HG03442 (cell line): ENCODE data around the gene CNTN6.
"Not testable (repeated sequence)": the region's sequence is repeated elsewhere in the genome, so short reads cannot be mapped to it uniquely, and the experiment has no call there.

Source experiments
- ATAC-seq: cut with Tn5 transposase; IDR thresholded peaks from one replicate; pipeline ENCODE4 v1.9.1; 2021; ENCODE audit warnings: mild to moderate bottlenecking, moderate library complexity; ENCODE audit not compliant: unreplicated experiment

Gene CNTN6

DNA sequence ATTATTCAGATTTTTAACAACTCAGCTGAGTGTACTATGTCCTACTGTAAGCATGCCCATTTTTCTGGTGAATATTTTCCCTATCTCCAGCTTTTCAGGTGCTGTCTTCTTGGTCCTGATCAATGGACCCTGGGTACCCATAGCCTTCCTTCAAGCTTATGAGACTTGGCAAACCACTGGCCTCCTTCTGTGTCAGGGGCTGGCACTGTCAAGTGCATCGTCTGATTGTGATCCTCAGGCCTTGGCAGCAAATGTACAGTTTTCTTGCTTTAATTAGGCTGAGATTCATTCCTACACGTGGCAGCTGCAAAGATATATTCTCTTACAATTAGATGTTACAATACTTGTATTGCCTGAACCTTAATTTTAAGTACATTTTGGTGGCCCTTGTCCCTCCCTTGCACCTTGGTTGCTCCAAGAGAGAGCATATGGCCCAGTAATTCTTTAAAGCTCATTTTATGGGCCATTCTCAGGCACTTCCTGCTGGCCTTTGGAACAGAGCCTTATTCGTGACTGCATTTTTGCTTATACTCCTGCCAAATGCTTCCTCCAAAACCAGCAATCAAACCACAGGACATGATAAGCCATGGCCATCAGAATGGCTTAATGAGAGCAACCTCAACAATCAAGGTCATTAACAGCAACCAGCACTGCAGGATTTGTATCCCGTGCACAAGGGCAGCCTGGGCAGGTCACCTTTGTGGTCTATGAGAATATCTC, 179.9 kb downstream of the CNTN6 start:
- no peak for ATAC-seq

- no peak for ATAC-seq
Measured at GRCh38 chr3:1275495-1275894, 182.7 kb downstream of the CNTN6 start.

DNA sequence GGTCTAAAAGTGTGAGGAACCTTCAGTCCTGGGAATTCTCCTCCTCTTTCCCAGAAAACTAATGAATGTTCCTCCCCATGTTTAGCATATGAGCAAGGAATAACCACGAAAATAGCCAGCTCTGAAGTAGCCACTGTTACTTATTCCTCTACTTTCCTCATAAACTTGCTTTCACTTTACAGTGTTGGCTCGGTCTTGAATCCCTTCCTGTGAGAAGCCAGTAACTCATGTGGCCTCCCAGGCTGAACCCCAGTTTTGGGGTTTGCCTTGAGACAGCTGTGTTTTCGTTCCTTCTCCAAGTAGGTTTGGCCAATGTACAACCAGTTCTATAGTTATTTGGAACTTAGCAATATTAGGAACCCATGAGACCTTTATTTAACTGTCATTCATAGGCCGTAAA, 195.0 kb downstream of the CNTN6 start:
- ATAC-seq, result no peak

DNA sequence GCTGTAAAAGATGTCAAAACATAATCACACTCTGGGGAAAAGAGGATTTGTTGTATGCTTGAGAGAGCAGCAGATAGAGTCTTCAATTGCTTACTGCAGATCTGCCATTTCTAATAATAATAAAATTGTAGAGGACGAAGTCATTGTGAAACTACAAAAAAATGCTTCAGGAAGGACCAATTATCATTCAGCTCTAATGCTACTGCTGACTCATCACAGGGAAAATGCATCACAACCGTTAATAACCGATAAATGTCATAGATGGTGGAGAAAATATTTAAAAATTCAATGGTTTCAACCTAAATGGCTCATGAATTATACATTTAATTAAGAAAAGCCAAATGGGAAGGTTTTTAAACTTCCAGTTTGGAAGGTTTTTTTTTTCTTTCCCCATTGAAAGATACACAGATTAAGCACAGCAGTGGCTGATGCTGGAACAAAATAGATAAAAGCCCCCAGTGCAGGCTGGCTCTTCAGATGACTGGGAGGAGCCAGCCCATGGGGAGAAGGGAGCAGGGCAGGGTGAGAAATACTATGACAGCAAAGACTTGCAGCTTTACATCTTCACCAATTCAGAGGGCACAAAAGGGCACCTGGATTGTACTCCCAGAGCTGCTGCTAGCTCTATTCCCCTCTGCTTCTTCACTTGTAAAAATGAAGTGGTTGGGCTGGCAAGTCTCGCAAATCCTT, 196.1 kb downstream of the CNTN6 start:
- no peak for ATAC-seq

- no peak for ATAC-seq
Measured at GRCh38 chr3:1292571-1293071, 199.8 kb downstream of the CNTN6 start.

DNA sequence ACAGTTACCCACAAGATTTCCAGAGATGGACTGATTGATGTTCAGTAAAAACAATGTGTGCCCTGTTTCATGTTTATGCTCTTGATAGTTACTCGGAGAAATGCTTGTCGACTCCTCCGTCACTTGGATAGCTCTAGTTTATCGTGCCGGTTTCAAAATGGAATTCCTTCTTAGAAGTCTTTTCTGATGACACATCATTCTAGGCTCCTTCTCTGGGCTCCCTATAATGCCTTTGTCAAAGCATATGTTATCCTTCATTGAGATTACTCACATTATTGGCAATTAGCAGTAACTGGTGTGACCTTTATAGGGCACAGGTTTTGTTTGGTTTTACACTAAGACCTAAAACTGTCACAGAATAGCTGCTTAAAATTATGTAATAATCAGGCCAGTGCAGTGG, 201.8 kb downstream of the CNTN6 start:
- ATAC-seq, result no peak

DNA sequence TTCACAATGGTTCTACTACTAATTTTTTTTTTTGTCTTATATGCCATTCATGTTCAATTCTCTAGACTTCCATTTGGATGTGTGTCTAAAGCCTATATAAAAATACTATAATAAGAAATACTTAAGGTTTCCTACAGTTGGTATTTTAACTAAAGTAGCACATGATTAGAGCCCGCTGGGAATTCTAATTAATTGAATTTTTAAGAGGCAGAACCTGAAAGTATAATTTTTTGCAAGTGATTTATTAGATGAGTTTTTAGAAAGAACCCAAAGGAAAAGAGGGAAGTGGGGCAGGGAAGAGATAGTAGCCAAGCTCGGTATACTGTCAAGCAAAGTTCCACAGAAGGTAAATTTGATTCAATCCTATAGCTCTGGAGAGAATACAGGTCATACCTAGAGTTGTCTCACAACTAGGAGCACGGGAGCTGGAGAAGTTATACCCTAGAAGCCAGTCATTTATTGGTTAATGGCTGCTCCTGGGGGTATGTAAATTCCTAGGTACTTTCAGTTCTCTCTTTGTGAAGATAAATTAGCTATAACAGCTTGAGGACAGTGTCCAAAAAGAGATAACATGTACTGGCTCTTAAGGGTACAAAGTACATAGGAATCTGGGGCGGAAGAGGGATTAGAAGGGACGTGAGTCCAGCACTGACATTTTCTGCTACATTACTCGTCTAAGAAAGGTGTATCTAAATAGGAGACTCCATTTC, 225.6 kb downstream of the CNTN6 start:
- no peak for ATAC-seq

- ATAC-seq, result no peak
Measured at GRCh38 chr3:1326546-1326945, 233.7 kb downstream of the CNTN6 start.

DNA sequence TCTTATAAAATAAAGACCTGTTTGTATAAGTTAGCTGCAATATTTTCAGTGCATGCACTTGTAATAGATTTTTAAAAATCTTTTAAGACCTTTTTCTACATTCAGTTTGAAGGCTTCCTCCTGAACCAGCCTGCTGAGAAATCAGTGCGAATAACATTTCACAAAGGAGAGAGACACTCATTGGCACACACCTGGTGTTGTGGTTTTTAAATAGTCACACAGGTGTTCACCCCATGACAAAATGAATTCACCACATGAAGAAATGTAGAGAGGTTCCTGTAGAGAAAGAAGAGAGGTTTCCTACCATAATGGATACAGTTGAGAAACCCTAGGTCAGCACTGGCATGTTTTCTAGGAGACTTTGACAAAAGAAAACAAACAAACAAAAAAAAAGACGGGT, 237.3 kb downstream of the CNTN6 start:
- ATAC-seq, result no peak

- no peak for ATAC-seq
Measured at GRCh38 chr3:1346386-1346785, 253.6 kb downstream of the CNTN6 start.

DNA sequence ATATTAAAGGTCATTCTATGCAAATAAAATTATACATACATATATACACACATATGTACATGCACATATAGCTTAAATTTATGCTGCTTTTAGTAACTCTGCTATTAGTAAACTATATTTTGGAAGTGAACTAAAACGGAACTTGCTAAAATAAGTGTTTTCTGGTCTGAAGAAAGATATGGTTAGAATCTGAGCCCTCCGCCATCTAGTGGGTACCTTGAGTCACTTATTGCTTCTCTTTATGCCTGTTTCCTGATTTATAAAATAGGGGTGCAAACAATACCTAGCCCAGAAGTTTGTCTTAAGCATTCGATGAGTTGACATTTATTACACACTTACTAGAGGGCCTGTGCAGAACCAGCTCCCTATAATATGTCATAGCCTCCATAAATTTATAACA, 255.7 kb downstream of the CNTN6 start:
- ATAC-seq, result no peak

DNA sequence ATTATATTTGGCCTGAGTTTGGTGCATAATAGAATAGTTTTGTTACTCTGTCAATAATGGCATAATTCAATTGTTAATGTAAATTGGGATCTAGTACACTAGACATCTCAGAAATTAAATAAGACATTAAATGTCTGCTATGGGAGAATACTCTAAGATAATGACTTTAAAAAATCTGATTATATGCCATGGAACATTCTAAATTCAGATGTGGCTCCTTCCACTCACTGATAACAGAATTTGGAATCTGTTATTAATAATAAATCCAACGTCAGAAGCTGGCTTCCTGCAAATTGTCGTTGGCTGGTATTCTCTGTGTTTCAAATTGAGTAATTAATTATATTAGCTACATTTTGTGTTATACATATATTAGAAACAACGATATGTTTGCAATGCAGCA, 258.1 kb downstream of the CNTN6 start:
- ATAC-seq, result no peak

GRCh38 chr3:1355691-1356090, 262.9 kb downstream of the CNTN6 start:
- no peak for ATAC-seq

- no peak for ATAC-seq
Measured at GRCh38 chr3:1356101-1356500, 263.3 kb downstream of the CNTN6 start.

- ATAC-seq, result no peak
Measured at GRCh38 chr3:1365528-1365927, 272.7 kb downstream of the CNTN6 start.

- no peak for ATAC-seq
Measured at GRCh38 chr3:1374471-1374870, 281.6 kb downstream of the CNTN6 start.

GRCh38 chr3:1375145-1375544, 282.3 kb downstream of the CNTN6 start:
- no peak for ATAC-seq

GRCh38 chr3:1380926-1381646, 288.3 kb downstream of the CNTN6 start:
- ATAC-seq, result peak; percentile 79

GRCh38 chr3:1381647-1382036, 288.8 kb downstream of the CNTN6 start:
- ATAC-seq, result peak; percentile 53

DNA sequence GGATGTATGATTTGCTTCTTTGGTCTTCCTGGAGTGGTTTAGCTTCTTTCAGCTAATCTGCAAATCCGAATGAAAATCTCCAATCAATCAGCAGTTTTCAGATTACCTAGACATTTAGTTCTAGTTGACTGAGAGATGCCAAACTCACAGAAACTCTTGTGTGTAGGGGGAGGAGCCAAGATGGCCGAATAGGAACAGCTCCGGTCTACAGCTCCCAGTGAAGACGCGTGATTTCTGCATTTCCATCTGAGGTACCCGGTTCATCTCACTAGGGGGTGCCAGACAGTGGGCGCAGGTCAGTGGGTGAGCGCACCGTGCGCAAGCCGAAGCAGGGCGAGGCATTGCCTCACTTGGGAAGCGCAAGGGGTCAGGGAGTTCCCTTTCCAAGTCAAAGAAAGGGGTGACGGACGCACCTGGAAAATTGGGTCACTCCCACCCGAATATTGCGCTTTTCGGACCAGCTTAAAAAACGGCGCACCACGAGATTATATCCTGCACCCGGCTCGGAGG, 294.6 kb downstream of the CNTN6 start:
- ATAC-seq, result not testable (repeated sequence)

DNA sequence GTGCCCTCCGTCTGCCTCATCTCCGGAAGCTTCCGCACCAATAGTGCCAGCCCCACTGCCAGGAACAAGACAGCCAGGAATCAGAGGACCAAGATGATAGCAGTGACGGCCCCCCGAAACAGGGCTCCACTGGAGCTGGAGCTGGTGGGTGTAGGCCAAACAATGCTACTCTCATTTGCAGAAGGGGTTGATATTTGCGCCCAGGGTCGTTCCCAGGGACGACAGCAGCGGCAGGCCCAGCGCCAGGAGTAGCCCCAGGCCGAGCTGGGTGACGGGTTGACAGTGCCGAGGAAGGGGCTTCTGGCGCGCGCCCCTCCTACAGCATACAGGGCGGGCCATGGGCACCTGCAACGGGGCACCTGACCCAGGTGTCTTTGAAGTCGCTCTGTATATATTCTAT, 301.4 kb downstream of the CNTN6 start:
- ATAC-seq, result no peak
